HepG2 (cell line): ENCODE data around the gene C14orf132. TPM values are rescaled to one million over a fixed set of nuclear protein-coding genes. Genes with fewer than 3 reads are reported as not detected.

Source experiments
- AHDC1 ChIP-seq: sonication (generic); formaldehyde crosslinking; IDR thresholded peaks from 2 replicates; pipeline ENCODE4 v1.5.1; 2020; ENCODE audit warnings: mild to moderate bottlenecking, missing genetic modification reagents, borderline replicate concordance
- CEBPB ChIP-seq: IDR thresholded peaks from 2 replicates; pipeline ENCODE4 v1.6.1; 2011; ENCODE audit warnings: low read depth, low read length, improper control_type of control experiment, borderline replicate concordance
- DNMT3B ChIP-seq: conservative IDR thresholded peaks from 2 replicates; pipeline ENCODE4 v1.6.1; 2016; ENCODE audit warnings: missing biosample characterization, control low read depth
- ESRRA ChIP-seq: sonication (generic); formaldehyde crosslinking; IDR thresholded peaks from 2 replicates; pipeline ENCODE4 v1.5.1; 2020; ENCODE audit warnings: mild to moderate bottlenecking, low read depth, missing genetic modification reagents
- ETV5 ChIP-seq: IDR thresholded peaks from 2 replicates; pipeline ENCODE4 v1.6.1; 2018; ENCODE audit warnings: missing biosample characterization, missing genetic modification reagents, inconsistent platforms, borderline replicate concordance
- RBM39 ChIP-seq: fragments of 200-400 bp; formaldehyde crosslinking; IDR thresholded peaks from one replicate; pipeline ENCODE4 v1.6.1; 2018; ENCODE audit warnings: antibody characterized with exemption, mild to moderate bottlenecking, low read depth, low read length; ENCODE audit not compliant: poor library complexity, severe bottlenecking
- SALL1 ChIP-seq: sonication (generic); formaldehyde crosslinking; IDR thresholded peaks from 2 replicates; pipeline ENCODE4 v1.8.0; 2022; ENCODE audit warnings: mild to moderate bottlenecking, missing genetic modification reagents
- SMARCC2 ChIP-seq: fragments of 450-650 bp; IDR thresholded peaks from 2 replicates; pipeline ENCODE4 v1.6.1; 2017; ENCODE audit warnings: antibody characterized with exemption, mild to moderate bottlenecking
- SUZ12 ChIP-seq: fragments of 150-350 bp; IDR thresholded peaks from 2 replicates; pipeline ENCODE4 v1.6.1; 2014; ENCODE audit warnings: low read depth, low read length
- THAP9 ChIP-seq: sonication (generic); formaldehyde crosslinking; IDR thresholded peaks from 2 replicates; pipeline ENCODE4; 2020; ENCODE audit warnings: missing genetic modification reagents, mild to moderate bottlenecking, borderline replicate concordance
- TSC22D2 ChIP-seq: sonication (generic); formaldehyde crosslinking; IDR thresholded peaks from 2 replicates; pipeline ENCODE4 v1.5.1; 2020; ENCODE audit warnings: missing genetic modification reagents, mild to moderate bottlenecking, borderline replicate concordance
- ZFP37 ChIP-seq: sonication (generic); formaldehyde crosslinking; IDR thresholded peaks from 2 replicates; pipeline ENCODE4 v1.4.0; 2020; ENCODE audit warnings: missing genetic modification reagents, borderline replicate concordance
- ZMYM4 ChIP-seq: sonication (generic); formaldehyde crosslinking; IDR thresholded peaks from 2 replicates; pipeline ENCODE4 v1.8.1; 2023; ENCODE audit warnings: mild to moderate bottlenecking, missing genetic modification reagents
- ZNF20 ChIP-seq: sonication (generic); formaldehyde crosslinking; IDR thresholded peaks from 2 replicates; pipeline ENCODE4 v1.4.0; 2020; ENCODE audit warnings: mild to moderate bottlenecking, moderate library complexity, missing genetic modification reagents
- ZNF230 ChIP-seq: sonication (generic); formaldehyde crosslinking; IDR thresholded peaks from 2 replicates; pipeline ENCODE4 v1.4.0; 2020; ENCODE audit warnings: mild to moderate bottlenecking, missing genetic modification reagents
- ZNF275 ChIP-seq: sonication (generic); formaldehyde crosslinking; IDR thresholded peaks from 2 replicates; pipeline ENCODE4 v1.8.0; 2022; ENCODE audit warnings: missing genetic modification reagents, mild to moderate bottlenecking, inconsistent platforms, borderline replicate concordance
- ZNF292 ChIP-seq: sonication (generic); formaldehyde crosslinking; IDR thresholded peaks from 2 replicates; pipeline ENCODE4 v1.8.1; 2022; ENCODE audit warnings: mild to moderate bottlenecking, low read depth, missing genetic modification reagents, borderline replicate concordance
- ZNF615 ChIP-seq: sonication (generic); formaldehyde crosslinking; IDR thresholded peaks from 2 replicates; pipeline ENCODE4 v1.5.0; 2020; ENCODE audit warnings: mild to moderate bottlenecking, missing genetic modification reagents, borderline replicate concordance
- ZNF839 ChIP-seq: sonication (generic); formaldehyde crosslinking; IDR thresholded peaks from 2 replicates; pipeline ENCODE4 v1.4.0; 2020; ENCODE audit warnings: missing genetic modification reagents, mild to moderate bottlenecking, borderline replicate concordance
- polyA plus RNA-seq, 8 experiments: library from polyadenylated mRNA; depleted of rRNA in 3 of 8; stranded (reverse) in 7 of 8; unstranded in 1 of 8; fragments of >200 nt; fragmentation: Illumina TruSeq in 4 of 8; extraction: Trizol in 4 of 8; gene quantifications; 2 replicates each; pipeline versions ENCODE4 v1.2.1 to v1.2.3, GENCODE V29; 2011 to 2016; ENCODE audit warnings: low read depth in 4 of 8, missing spikeins in 1 of 8, mixed read lengths in 1 of 8; ENCODE audit not compliant: insufficient read depth in 1 of 8
- total RNA-seq, 5 experiments: library from RNA; depleted of rRNA; stranded (reverse); fragments of >200 nt; fragmentation: Illumina TruSeq; extraction: Trizol; gene quantifications; 2 replicates each; pipeline ENCODE4 v1.2.3, GENCODE V29; 2016; ENCODE audit warnings: low read depth in 1 of 5

C14orf132 gene
- total and polyA plus RNA-seq, 2 of the 13 experiments (the other 11 are each of a cell fraction or from before 2014, with no cell fraction given), result 0.13 to 0.15 TPM

- TF ChIP-seq RBM39, result no peak
- TF ChIP-seq ZNF275 (CRISPR knock-in tag), result no peak
- TF ChIP-seq AHDC1 (CRISPR knock-in tag), result no peak
- TF ChIP-seq SALL1 (CRISPR knock-in tag), result no peak
- TF ChIP-seq ZNF230, result no peak
- TF ChIP-seq THAP9, result no peak
- TF ChIP-seq ESRRA (CRISPR knock-in tag), result no peak
- TF ChIP-seq CEBPB, result peak; percentile 71; the same call in 1 of the 2 replicates
- TF ChIP-seq SMARCC2, result no peak
- no peak for TF ChIP-seq TSC22D2 (CRISPR knock-in tag)
- no peak for TF ChIP-seq ZFP37 (CRISPR knock-in tag)
- TF ChIP-seq ZMYM4 (CRISPR knock-in tag), result no peak
- TF ChIP-seq SUZ12, result no peak
- no peak for TF ChIP-seq ETV5 (CRISPR knock-in tag)
- no peak for TF ChIP-seq DNMT3B (CRISPR knock-in tag)
- no peak for TF ChIP-seq ZNF839
- no peak for TF ChIP-seq ZNF615 (CRISPR knock-in tag)
- no peak for TF ChIP-seq ZNF20
- 0 out of 2 replicates have a peak, but pooled peaks have one; percentile 23 for TF ChIP-seq ZNF292 (CRISPR knock-in tag)
Observed at GRCh38 chr14:96096639-96097610, 57.8 kb downstream of the C14orf132 start (continued).
